Measurements from ENCODE around the gene SLC1A1.

SLC1A1 gene

GRCh38 chr9:4489919-4490704 lies at the start of gene SLC1A1:
Gene SLC1A1 (plus strand): TSS chr9:4490468. CDS start chr9:4490680, 212 bp downstream.
- DNase-seq (ENCODE audit: low spot score) = no peak

- no peak for DNase-seq (ENCODE audit: low spot score)
Observed at GRCh38 chr9:4442806-4443205, 47.5 kb upstream of the SLC1A1 start.

- no peak for DNase-seq (ENCODE audit: low spot score)
Observed at GRCh38 chr9:4443439-4443838, 46.8 kb upstream of the SLC1A1 start.

- no peak for DNase-seq (ENCODE audit: low spot score)
Observed at GRCh38 chr9:4461437-4461836, 28.8 kb upstream of the SLC1A1 start.

GRCh38 chr9:4463824-4464223 lies 26.4 kb upstream of the SLC1A1 start:
- no peak for DNase-seq (ENCODE audit: low spot score)

- no peak for DNase-seq (ENCODE audit: low spot score)
Observed at GRCh38 chr9:4464911-4465513, 25.3 kb upstream of the SLC1A1 start.

- DNase-seq (ENCODE audit: low spot score) = no peak
Observed at GRCh38 chr9:4465910-4466309, 24.4 kb upstream of the SLC1A1 start.

- DNase-seq (ENCODE audit: low spot score) = no peak
Observed at GRCh38 chr9:4475301-4475700, 15.0 kb upstream of the SLC1A1 start.

- DNase-seq (ENCODE audit: low spot score) = no peak
Observed at GRCh38 chr9:4486176-4486575, 4.1 kb upstream of the SLC1A1 start.

GRCh38 chr9:4489562-4489918 lies 728 bp upstream of the SLC1A1 start:
- DNase-seq (ENCODE audit: low spot score) = no peak

GRCh38 chr9:4490705-4491625 lies 697 bp downstream of the SLC1A1 start:
- DNase-seq (ENCODE audit: low spot score) = no peak

- no peak for DNase-seq (ENCODE audit: low spot score)
Observed at GRCh38 chr9:4491626-4491975, 1.3 kb downstream of the SLC1A1 start.

GRCh38 chr9:4494332-4494731 lies 4.1 kb downstream of the SLC1A1 start:
- no peak for DNase-seq (ENCODE audit: low spot score)

- no peak for DNase-seq (ENCODE audit: low spot score)
Observed at GRCh38 chr9:4494806-4495205, 4.5 kb downstream of the SLC1A1 start.

- no peak for DNase-seq (ENCODE audit: low spot score)
Observed at GRCh38 chr9:4495537-4495936, 5.3 kb downstream of the SLC1A1 start.

- DNase-seq (ENCODE audit: low spot score) = no peak
Observed at GRCh38 chr9:4496497-4496896, 6.2 kb downstream of the SLC1A1 start.

GRCh38 chr9:4497395-4497794 lies 7.1 kb downstream of the SLC1A1 start:
- no peak for DNase-seq (ENCODE audit: low spot score)

- DNase-seq (ENCODE audit: low spot score) = no peak
Observed at GRCh38 chr9:4497855-4498254, 7.6 kb downstream of the SLC1A1 start.

- DNase-seq (ENCODE audit: low spot score) = no peak
Observed at GRCh38 chr9:4499917-4500316, 9.6 kb downstream of the SLC1A1 start.

GRCh38 chr9:4501147-4501507 lies 10.9 kb downstream of the SLC1A1 start:
- DNase-seq (ENCODE audit: low spot score) = no peak

- DNase-seq (ENCODE audit: low spot score) = no peak
Observed at GRCh38 chr9:4502444-4502843, 12.2 kb downstream of the SLC1A1 start.

GRCh38 chr9:4503103-4503502 lies 12.8 kb downstream of the SLC1A1 start:
- DNase-seq (ENCODE audit: low spot score) = no peak

GRCh38 chr9:4504250-4504649 lies 14.0 kb downstream of the SLC1A1 start:
- DNase-seq (ENCODE audit: low spot score) = no peak

All from hematopoietic multipotent progenitor cell treated with erythropoietin and hydrocortisone succinate and interleukin-3 and kit ligand, for 15 days (in vitro differentiated cells).